Stimulated activated CD8-positive, alpha-beta memory T cell treated with anti-CD3 and anti-CD28 coated beads, Interleukin-7, amount 100 ng/mL, for 24 hours (primary cell): ENCODE results near the gene ZNF654.
"Not testable (repeated sequence)": the region's sequence is repeated elsewhere in the genome, so short reads cannot be mapped to it uniquely, and the experiment has no call there.

Source experiments
- DNase-seq: peaks from one replicate; pipeline ENCODE4 v3.0.0-alpha.2; 2020; ENCODE audit warnings: low read depth

The ZNF654 gene

GRCh38 chr3:88142094-88142624, 83.1 kb downstream of the ZNF654 start:
- DNase-seq, result no peak

- no peak for DNase-seq
These were observed 88.2 kb downstream of the ZNF654 start for GRCh38 chr3:88147261-88147660.

GRCh38 chr3:88148651-88149050, 89.6 kb downstream of the ZNF654 start:
- no peak for DNase-seq

- no peak for DNase-seq
These were observed 90.0 kb downstream of the ZNF654 start for GRCh38 chr3:88149101-88149508.

- DNase-seq, result peak; percentile 54
These were observed 90.7 kb downstream of the ZNF654 start, which contains the start of gene C3orf38 for GRCh38 chr3:88149509-88150362. Gene C3orf38 (plus strand): TSS chr3:88149959. CDS start chr3:88150053, 94 bp downstream.

- DNase-seq, result no peak
These were observed 91.3 kb downstream of the ZNF654 start for GRCh38 chr3:88150371-88150770.

- DNase-seq, result no peak
These were observed 91.8 kb downstream of the ZNF654 start for GRCh38 chr3:88150806-88151205.

GRCh38 chr3:88151358-88151757, 92.3 kb downstream of the ZNF654 start:
- no peak for DNase-seq

GRCh38 chr3:88152841-88153240, 93.8 kb downstream of the ZNF654 start:
- DNase-seq, result no peak

GRCh38 chr3:88166419-88166971, 107.4 kb downstream of the ZNF654 start:
- DNase-seq, result no peak

GRCh38 chr3:88167173-88167572, 108.1 kb downstream of the ZNF654 start:
- DNase-seq, result no peak

GRCh38 chr3:88167704-88168103, 108.6 kb downstream of the ZNF654 start:
- no peak for DNase-seq

GRCh38 chr3:88168171-88168570, 109.1 kb downstream of the ZNF654 start:
- DNase-seq, result no peak

- no peak for DNase-seq
These were observed 121.4 kb downstream of the ZNF654 start for GRCh38 chr3:88180398-88180999.

GRCh38 chr3:88182165-88182918, 123.3 kb downstream of the ZNF654 start:
- not testable (repeated sequence) for DNase-seq

GRCh38 chr3:88188436-88188835, 129.4 kb downstream of the ZNF654 start:
- DNase-seq, result no peak

GRCh38 chr3:88189361-88189810, 130.3 kb downstream of the ZNF654 start:
- no peak for DNase-seq

- no peak for DNase-seq
These were observed 132.9 kb downstream of the ZNF654 start for GRCh38 chr3:88191872-88192409.

- no peak for DNase-seq
These were observed 133.6 kb downstream of the ZNF654 start for GRCh38 chr3:88192631-88193030.
